Activated B cell treated with CpG ODN at 0.5 μM for 24 hours (primary cell): Measurements from ENCODE around the gene AGPAT1. TPM values are rescaled to one million over a fixed set of nuclear protein-coding genes. Genes with fewer than 3 reads are reported as not detected.

Experiments
- ATAC-seq: fragments of 200-7000 bp; cut with Tn5 transposase; one replicate; pipeline ENCODE4 v1.10.0; 2021; ENCODE audit warnings: low read depth, mild to moderate bottlenecking, moderate library complexity
- CTCF ChIA-PET: fragments of 350-600 bp; sonication (Branson Sonifier 250); formaldehyde crosslinking; loops from one replicate; lab custom pipeline; 2021; ENCODE audit warnings: antibody characterized with exemption; lab: Charles Lee
- POLR2A ChIA-PET: fragments of 350-600 bp; sonication (Branson Sonifier 250); formaldehyde crosslinking; loops from one replicate; lab custom pipeline; 2021; ENCODE audit warnings: antibody characterized with exemption; lab: Charles Lee
- DNase-seq: peaks from one replicate; pipeline ENCODE4 v3.0.0; 2022
- H3K27ac Mint-ChIP-seq: one replicate; pipeline ENCODE4 v1.8.0; 2020; ENCODE audit warnings: mixed read lengths
- H3K27me3 Mint-ChIP-seq: one replicate; pipeline ENCODE4 v1.8.0; 2021; ENCODE audit warnings: mixed read lengths
- H3K36me3 Mint-ChIP-seq: one replicate; pipeline ENCODE4 v1.8.0; 2021; ENCODE audit warnings: low read depth, mixed read lengths
- H3K4me1 Mint-ChIP-seq: one replicate; pipeline ENCODE4 v1.8.0; 2021; ENCODE audit warnings: mixed read lengths
- H3K4me3 Mint-ChIP-seq: one replicate; pipeline ENCODE4 v1.8.0; 2020; ENCODE audit warnings: mild to moderate bottlenecking, mixed read lengths
- H3K9me3 Mint-ChIP-seq: one replicate; pipeline ENCODE4 v1.8.0; 2020; ENCODE audit warnings: mixed read lengths
- intact Hi-C: fragments of 100-400 bp; cut with micrococcal nuclease; formaldehyde crosslinking; loops from one replicate; pipeline ENCODE4 v1.15.1; 2024
- total RNA-seq: library from RNA; stranded (reverse); gene quantifications from 2 replicates; pipeline ENCODE4 v1.2.3, GENCODE V29; 2022
- TF ChIP-seq, protein P1 (sequence below): fragments of 200-600 bp; IDR thresholded peaks from one replicate; pipeline ENCODE4 v1.8.0; 2022; ENCODE audit warnings: antibody characterized with exemption, mild to moderate bottlenecking

AGPAT1 gene
- total RNA-seq, 1 donor from 2014 or later: 26.4 TPM

DNA sequence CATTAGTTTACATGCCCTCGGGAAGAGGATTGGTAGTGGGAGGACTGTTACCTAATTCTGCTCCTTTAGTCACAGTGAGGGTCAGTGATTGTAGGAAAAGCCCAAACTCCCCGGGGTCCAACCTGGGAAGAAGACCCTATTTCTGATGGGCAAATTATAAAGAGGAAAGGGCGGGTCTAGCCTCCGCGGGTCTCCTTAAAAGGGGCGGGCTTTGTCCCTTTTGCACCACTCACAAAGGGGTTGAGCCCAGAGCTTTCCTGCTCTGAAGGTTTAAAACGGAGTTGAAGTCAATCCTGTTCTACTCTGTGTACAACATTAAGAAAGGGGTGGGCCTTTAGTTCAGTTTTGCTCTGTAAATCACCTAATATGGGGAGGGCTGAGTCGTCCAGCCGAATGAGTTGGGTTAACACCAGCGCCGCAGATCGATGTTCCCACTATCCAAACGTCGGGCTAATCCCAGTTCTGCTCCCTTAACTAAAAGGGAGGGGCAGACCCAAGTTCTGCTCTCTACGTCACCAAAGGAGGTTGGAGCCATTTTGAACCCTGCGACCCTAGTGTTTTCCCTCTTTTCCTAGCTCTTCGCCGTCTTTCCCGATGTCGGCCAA, 1.4 kb upstream of the AGPAT1 start:
- Mint-ChIP-seq H3K27ac (peak overlapping the region; percentile 99), H3K4me1 (peaks cover 54% of the 10 kb centered on the region), H3K4me3 (peak overlapping the region; percentile 96), H3K36me3 (peaks cover 43% of the 10 kb centered on the region), H3K9me3 (no peaks in the 10 kb centered on the region), H3K27me3 (no peaks in the 10 kb centered on the region)
- no peak for DNase-seq
- intact Hi-C loops: loop anchor here (1.0 to 10.0 kb wide), 6 partner anchors 47 to 1560 kb away; partner anchors contain the start of genes C6orf47, CSNK2B, FKBPL and GPANK1
- CTCF ChIA-PET: interaction anchor here (1.4 kb wide), 1 partner anchor 58 kb away, joined by 4 read pairs; no protein-coding TSS in a partner anchor
- TF ChIP-seq, protein P1, sequence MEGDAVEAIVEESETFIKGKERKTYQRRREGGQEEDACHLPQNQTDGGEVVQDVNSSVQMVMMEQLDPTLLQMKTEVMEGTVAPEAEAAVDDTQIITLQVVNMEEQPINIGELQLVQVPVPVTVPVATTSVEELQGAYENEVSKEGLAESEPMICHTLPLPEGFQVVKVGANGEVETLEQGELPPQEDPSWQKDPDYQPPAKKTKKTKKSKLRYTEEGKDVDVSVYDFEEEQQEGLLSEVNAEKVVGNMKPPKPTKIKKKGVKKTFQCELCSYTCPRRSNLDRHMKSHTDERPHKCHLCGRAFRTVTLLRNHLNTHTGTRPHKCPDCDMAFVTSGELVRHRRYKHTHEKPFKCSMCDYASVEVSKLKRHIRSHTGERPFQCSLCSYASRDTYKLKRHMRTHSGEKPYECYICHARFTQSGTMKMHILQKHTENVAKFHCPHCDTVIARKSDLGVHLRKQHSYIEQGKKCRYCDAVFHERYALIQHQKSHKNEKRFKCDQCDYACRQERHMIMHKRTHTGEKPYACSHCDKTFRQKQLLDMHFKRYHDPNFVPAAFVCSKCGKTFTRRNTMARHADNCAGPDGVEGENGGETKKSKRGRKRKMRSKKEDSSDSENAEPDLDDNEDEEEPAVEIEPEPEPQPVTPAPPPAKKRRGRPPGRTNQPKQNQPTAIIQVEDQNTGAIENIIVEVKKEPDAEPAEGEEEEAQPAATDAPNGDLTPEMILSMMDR: no peak
- no peak for ATAC-seq
- POLR2A ChIA-PET: interaction anchor here (0.6 to 5.0 kb wide), 10 partner anchors 8 to 1232 kb away, joined by 3 to 102 read pairs (median 6); partner anchors contain the start of genes ATF6B, FKBPL, GPSM3 and PBX2

DNA sequence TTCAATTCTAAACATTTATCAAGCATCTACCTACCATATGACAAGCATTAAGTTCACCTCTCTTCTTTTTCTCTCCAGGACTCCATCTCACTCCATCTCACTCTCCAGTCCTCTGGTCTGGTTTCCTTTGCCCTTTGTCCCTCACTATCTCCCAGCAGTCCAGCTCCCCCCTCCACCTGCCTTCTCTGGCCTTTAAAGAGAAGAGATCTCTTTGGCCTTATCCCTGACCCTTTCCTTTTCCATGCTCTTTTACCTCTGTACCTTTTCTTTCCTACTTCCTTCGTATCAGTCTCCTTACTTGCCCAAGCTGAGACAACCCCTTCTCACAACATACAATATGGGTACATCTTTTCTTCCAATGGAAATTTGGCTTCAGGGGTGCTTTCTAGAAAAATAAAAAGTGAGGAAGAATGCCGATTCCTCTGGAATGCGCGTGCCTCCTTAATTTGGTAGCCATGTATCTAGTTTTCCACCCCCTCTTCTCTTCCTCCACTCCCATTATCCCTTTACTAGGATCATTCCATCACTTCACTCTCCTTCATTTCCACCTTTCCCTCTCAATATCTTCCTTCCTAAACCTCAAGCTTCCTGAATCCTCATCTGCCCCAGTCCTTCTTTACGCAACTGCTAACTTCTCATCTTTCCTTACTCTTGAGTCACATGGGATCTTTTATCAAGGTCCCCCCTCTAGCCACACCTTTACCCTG, 745 bp upstream of the AGPAT1 start:
- CTCF ChIA-PET: interaction anchor here (1.4 kb wide), 1 partner anchor 58 kb away, joined by 4 read pairs; no protein-coding TSS in a partner anchor
- DNase-seq (no peak), ATAC-seq (no peak)
- Mint-ChIP-seq H3K36me3 (peaks cover 37% of the 10 kb centered on the region), H3K4me1 (peaks cover 54% of the 10 kb centered on the region), H3K27ac (peak overlapping the region; percentile 99), H3K9me3 (no peaks in the 10 kb centered on the region), H3K4me3 (peak overlapping the region; percentile 96), H3K27me3 (no peaks in the 10 kb centered on the region)
- intact Hi-C loops: loop anchor here (1.0 to 10.0 kb wide), 7 partner anchors 22 to 1559 kb away; partner anchors contain the start of genes C6orf47, CSNK2B, FKBPL and GPANK1
- TF ChIP-seq, protein P1: no peak
- POLR2A ChIA-PET: interaction anchor here (0.6 to 5.0 kb wide), 9 partner anchors 9 to 668 kb away, joined by 3 to 102 read pairs (median 5); partner anchors contain the start of genes ATF6B, FKBPL, GPSM3 and NELFE

- H3K27me3 Mint-ChIP-seq: no peaks in the 10 kb centered on the region
- POLR2A ChIA-PET: no interaction called here
- DNase-seq (no peak), ATAC-seq (no peak)
- TF ChIP-seq, protein P1: no peak
- peaks cover 33% of the 10 kb centered on the region for H3K36me3 Mint-ChIP-seq
- CTCF ChIA-PET: no interaction called here
- peak overlapping the region; percentile 96 for H3K4me3 Mint-ChIP-seq
- H3K9me3 Mint-ChIP-seq: no peaks in the 10 kb centered on the region
- intact Hi-C loops: loop anchor here (5.0 to 10.0 kb wide), 4 partner anchors 273 to 1558 kb away; partner anchors contain the start of genes C6orf47, CSNK2B, GPANK1 and HSD17B8
- peaks cover 49% of the 10 kb centered on the region for H3K4me1 Mint-ChIP-seq
- peak overlapping the region; percentile 99 for H3K27ac Mint-ChIP-seq
Observed at GRCh38 chr6:32175322-32175710, 568 bp downstream of the AGPAT1 start.

- Mint-ChIP-seq H3K4me3 (peak overlapping the region; percentile 11), H3K27ac (no peak overlapping the region), H3K27me3 (no peaks in the 10 kb centered on the region), H3K9me3 (no peaks in the 10 kb centered on the region), H3K4me1 (peaks cover 45% of the 10 kb centered on the region), H3K36me3 (peaks cover 33% of the 10 kb centered on the region)
- CTCF ChIA-PET: no interaction called here
- TF ChIP-seq, protein P1: no peak
- DNase-seq (no peak), ATAC-seq (no peak)
- intact Hi-C loops: loop anchor here (10.0 kb wide), 1 partner anchor 510 kb away; the partner anchor contains the start of genes C6orf47, CSNK2B, GPANK1 and LY6G5B
- POLR2A ChIA-PET: interaction anchor here (1.1 kb wide), 1 partner anchor 21 kb away, joined by 3 read pairs; no protein-coding TSS in a partner anchor
Observed at GRCh38 chr6:32174416-32174815, 1.5 kb downstream of the AGPAT1 start.
